GM19193 (cell line): ENCODE results near the gene DDX24.

Experiments used
- POLR2A ChIP-seq: IDR thresholded peaks from 4 replicates; pipeline ENCODE4 v1.6.1; 2011; ENCODE audit not compliant: insufficient read depth, insufficient read length; ENCODE audit errors: extremely low read depth

The DDX24 gene

DNA sequence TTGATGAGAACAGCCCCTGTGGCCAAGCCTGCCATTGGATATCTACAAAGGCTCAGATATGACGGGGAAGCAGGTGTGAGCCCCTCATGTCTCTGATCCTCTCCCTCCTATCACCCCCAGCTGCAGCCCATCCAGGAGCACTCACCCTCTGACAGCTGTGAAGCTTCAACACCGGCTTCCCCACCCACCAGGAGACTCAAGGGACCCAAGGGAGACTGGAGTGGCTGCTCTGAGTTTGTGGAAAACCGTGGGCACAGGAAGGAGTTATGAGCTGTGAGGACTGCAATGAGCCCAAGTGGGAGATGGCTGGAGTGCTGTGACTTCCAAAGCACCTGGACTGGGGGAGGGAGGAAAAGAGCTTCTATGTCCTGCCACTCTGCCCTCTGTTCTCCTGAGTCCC, 40.5 kb upstream of the DDX24 start:
- TF ChIP-seq POLR2A = no peak

DNA sequence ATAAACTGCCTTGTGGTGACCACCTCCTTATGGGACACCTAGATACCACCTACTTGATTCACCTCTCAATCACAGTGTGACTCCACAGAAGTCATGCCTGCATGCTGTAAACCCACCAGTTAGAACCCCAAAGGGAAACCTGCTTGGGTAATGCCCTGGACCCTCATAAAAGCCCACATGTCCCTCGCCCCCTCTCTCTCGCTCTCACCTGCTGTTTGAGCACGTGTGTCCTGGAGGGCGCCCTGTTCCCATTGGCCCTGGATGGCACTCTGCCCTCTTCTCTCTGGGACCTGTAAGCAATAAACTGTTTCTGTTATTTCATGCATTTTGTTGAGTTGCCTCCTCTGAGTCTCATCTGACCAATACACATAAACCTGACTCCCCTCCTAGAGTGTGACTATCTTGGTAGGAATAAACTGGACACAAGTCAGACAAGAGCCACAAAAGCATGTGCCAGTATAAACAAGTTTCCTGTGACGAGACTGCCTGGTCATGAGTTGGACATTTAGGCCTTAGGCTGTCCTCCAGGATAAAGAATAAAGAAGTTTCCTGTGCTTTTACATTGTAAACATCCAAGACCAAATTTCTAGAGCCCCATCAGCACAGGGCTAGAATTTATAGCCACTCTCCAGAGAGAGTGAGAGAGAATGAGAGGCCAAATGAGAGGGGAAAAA, 39.8 kb upstream of the DDX24 start:
- TF ChIP-seq POLR2A = no peak

GRCh38 chr14:94119071-94119470, 38.1 kb upstream of the DDX24 start:
- no peak for TF ChIP-seq POLR2A

GRCh38 chr14:94117856-94118255, 36.9 kb upstream of the DDX24 start:
- no peak for TF ChIP-seq POLR2A

DNA sequence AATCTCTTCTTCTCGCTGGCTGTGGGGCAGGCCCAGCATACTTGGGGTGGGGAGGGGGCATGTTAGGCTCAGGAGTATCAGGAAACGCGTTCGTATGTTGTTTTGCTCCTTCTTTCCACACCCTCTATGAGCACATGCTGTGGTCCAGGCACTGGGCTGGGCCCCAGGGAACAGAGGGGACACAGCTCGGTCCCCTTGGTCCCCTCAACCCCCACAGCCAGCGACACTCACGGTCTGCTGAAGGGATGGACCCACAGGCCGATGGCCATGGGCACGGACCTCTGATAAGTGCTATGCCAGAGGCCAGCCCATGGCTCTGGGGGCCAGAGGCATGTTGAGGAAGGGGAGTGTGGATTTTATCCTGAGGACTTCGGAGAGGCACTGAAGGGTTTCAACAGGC, 35.7 kb upstream of the DDX24 start:
- TF ChIP-seq POLR2A = no peak

DNA sequence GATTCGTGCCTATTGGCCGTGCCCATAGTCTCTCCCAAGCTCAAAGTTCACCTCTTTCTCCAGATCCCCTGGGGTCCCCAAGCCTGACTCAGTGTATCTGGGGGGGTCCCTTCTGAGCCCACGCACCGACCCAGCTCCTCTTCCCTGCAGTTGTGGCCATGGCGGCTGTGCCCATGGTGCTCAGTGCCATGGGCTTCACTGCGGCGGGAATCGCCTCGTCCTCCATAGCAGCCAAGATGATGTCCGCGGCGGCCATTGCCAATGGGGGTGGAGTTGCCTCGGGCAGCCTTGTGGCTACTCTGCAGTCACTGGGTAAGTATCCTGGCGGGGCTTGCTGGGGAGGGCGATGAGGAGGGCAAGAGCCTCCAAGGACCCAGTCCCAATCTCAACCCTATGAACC, 34.6 kb upstream of the DDX24 start:
- no peak for TF ChIP-seq POLR2A

- TF ChIP-seq POLR2A = no peak
These were observed 34.1 kb upstream of the DDX24 start for GRCh38 chr14:94115058-94115591.

GRCh38 chr14:94114589-94115057, 33.6 kb upstream of the DDX24 start:
- TF ChIP-seq POLR2A = no peak

- no peak for TF ChIP-seq POLR2A
These were observed 33.0 kb upstream of the DDX24 start for GRCh38 chr14:94113908-94114588.

- TF ChIP-seq POLR2A = no peak
These were observed 32.5 kb upstream of the DDX24 start for GRCh38 chr14:94113490-94113889.

DNA sequence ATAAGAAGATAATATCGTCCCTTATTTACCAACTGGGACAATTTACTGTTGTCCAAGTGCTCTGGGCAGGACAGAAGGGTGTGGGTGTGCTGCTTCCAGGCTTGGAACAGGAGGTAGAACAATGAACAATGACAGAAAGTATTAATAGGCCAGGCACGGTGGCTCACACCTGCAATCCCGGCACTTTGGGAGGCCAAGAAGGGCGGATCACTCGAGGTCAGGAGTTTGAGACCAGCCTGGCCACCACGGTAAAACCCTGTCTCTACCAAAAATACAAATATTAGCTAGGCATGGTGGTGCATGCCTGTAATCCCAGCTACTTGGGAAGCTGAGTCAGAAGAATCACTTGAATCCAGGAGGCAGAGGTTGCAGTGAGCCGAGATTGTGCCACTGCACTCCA, 32.1 kb upstream of the DDX24 start:
- TF ChIP-seq POLR2A = no peak

DNA sequence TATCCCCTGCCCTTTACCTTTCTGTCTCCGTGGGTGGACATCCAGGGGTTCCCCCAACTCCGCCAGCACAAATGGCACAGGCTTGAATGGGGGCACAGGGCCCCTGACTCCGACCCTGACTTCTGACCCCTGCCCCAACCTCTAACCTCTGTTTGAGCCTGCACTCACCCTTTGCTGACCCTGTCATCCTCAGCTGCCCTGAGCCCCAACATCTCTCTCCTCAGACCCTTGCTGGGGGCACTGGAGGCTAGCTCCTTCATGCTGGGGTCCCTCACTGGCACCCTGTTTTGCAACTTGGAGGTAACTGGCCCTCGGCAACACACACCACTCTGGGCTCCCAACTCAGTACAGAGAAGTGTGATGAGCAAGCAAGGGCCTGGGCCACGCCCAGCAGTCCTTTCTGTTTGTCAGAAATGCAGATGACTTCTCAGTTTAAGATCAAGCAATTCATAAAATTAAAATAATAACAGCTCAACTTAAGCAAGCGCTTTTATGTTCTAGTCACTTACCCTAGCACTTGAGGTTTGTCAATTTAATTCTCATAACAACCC, 31.6 kb upstream of the DDX24 start:
- TF ChIP-seq POLR2A = no peak

DNA sequence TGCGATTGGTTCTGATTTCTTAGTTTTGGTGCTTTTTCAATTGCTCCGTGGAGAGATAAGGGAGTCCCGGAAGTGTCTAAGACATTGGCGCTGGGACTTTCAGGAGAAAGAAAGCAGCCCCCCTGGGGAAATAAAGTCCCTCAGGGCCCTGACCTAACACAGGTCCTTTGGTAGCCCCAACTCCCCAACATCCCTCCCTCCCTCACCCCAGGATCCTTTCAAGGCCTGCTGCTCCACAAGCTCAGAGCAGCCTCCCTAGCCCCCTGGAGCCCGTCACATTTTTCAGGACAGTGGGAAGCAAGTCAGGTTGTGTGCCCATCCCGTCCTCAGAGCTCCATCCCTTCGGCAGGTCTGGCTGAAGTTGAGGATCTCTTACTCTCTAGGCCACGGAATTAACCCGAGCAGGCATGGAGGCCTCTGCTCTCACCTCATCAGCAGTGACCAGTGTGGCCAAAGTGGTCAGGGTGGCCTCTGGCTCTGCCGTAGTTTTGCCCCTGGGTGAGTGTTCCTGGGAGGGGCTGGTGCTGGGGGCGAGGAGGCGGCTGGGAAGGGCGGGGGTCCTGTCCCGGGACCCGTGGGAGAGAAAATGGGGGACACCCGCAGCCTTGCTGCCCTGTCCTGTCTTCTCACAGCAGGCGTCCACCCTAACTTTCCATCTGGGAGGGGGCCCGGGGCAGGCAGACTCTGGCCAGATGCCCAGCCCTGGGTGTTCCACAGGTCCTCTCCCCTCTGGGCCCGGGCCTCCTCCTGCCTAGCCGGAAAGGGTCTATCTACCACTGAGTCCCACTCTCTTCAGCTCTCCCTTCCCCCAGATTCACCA, 30.5 kb upstream of the DDX24 start:
- no peak for TF ChIP-seq POLR2A

DNA sequence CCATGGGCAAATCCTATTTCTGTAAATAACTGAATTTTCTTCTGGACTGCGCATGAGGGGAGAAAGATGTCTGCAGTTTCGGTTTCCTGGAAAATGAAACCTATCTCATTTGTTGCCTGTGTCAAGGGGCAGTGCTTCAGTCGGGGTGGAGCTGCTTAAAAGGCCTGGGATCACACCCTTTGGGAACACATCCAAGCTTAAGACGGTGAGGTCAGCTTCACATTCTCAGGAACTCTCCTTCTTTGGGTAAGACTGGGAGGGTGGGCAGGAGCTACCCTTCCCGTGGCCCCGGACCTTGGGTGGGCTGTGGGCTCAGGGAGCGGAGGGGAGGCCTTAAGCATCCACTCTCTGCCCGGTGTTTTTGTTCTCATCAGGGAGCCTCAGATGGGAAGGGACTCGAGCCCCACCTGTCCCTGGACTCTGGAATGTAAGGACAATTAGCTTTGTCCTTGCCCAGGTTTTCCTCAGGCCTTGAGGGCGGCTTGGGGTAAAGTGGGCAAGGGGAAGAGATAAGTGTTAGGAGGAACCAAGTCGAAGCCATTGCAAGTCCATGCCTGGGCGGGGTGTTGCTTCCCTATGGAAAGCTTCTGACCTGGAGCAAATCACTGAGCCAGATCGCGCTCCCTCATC, 29.7 kb upstream of the DDX24 start, which contains the start of gene IFI27:
Gene IFI27, plus strand, starts transcription at position 185 of the 630 bp plus-strand sequence.
- no peak for TF ChIP-seq POLR2A

GRCh38 chr14:94109915-94110250, 28.9 kb upstream of the DDX24 start:
- no peak for TF ChIP-seq POLR2A
